OCI-LY7 (cell line): ENCODE measurements around the gene OR2T34.

Source experiments
- CTCF ChIP-seq: fragments of 200-600 bp; sonication (generic); conservative IDR thresholded peaks from 2 replicates; pipeline ENCODE4 v1.5.1; 2014; ENCODE audit warnings: mild to moderate bottlenecking, antibody characterized with exemption, low read length, moderate library complexity, mixed read lengths
- EZH2phosphoT487 ChIP-seq: fragments of 200-600 bp; sonication (generic); IDR thresholded peaks from 2 replicates; pipeline ENCODE4 v1.6.1; 2018; ENCODE audit warnings: low read depth, borderline replicate concordance, mild to moderate bottlenecking, mixed run types, antibody characterized with exemption, low read length, moderate library complexity, mixed read lengths

- TF ChIP-seq CTCF (no peak), EZH2phosphoT487 (no peak)
Observed at GRCh38 chr1:248590055-248590454, 15.5 kb upstream of the OR2T34 start.
